GM10266 (cell line): ENCODE data around the gene CHN2.

Experiments
- DNase-seq: peaks from one replicate; pipeline ENCODE4 v3.0.0; 2012; ENCODE audit errors: extremely low spot score
- TF ChIP-seq, protein P1 (sequence below): IDR thresholded peaks from 2 replicates; pipeline ENCODE4 v1.5.1; 2012; ENCODE audit warnings: mild to moderate bottlenecking, low read depth; ENCODE audit not compliant: control insufficient read depth, insufficient read depth; ENCODE audit errors: missing control alignments

CHN2 gene

DNA sequence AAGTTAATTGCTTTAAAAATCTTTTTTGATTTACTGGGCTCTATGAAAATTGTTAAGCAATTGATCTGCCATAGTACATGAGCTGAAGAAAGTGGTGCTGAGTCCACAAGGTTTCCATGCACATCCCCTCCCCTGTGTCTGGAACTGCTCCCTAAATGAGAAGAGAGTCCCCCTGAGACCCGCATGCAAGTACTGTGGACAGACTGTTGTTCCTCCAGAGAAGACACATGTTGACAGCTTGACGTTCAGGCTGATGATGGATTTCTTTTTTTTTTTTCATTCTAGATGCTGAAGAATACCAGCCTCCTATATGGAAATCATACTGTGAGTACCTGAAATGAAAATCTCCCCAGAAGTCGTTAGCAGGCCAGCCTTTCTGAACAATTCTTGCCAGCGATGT, 159.8 kb downstream of the CHN2 start:
- TF ChIP-seq, protein P1, sequence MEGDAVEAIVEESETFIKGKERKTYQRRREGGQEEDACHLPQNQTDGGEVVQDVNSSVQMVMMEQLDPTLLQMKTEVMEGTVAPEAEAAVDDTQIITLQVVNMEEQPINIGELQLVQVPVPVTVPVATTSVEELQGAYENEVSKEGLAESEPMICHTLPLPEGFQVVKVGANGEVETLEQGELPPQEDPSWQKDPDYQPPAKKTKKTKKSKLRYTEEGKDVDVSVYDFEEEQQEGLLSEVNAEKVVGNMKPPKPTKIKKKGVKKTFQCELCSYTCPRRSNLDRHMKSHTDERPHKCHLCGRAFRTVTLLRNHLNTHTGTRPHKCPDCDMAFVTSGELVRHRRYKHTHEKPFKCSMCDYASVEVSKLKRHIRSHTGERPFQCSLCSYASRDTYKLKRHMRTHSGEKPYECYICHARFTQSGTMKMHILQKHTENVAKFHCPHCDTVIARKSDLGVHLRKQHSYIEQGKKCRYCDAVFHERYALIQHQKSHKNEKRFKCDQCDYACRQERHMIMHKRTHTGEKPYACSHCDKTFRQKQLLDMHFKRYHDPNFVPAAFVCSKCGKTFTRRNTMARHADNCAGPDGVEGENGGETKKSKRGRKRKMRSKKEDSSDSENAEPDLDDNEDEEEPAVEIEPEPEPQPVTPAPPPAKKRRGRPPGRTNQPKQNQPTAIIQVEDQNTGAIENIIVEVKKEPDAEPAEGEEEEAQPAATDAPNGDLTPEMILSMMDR: no peak

DNA sequence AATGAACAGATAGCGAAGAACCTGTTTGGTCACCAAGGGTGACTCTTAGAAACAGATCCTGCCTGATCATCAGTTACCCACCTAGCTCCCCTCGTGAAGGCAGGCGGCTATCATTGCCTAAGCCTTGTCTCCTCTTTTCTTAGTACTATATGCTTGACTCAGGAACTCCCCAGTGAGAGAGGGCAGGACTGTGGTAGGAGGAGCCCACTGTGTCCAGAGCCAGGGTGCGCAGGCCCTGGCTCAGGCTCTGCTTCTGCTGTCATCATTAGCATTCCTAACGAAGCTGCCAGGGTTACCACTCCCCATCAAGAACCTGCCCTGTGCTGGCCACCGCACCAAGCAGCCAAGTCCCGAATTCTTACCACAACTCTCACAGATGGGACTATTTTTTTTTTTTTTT, 160.8 kb downstream of the CHN2 start:
- TF ChIP-seq, protein P1: no peak

More for the DNA sequence above, 159.8 kb downstream of the CHN2 start:
- no peak for DNase-seq

DNA sequence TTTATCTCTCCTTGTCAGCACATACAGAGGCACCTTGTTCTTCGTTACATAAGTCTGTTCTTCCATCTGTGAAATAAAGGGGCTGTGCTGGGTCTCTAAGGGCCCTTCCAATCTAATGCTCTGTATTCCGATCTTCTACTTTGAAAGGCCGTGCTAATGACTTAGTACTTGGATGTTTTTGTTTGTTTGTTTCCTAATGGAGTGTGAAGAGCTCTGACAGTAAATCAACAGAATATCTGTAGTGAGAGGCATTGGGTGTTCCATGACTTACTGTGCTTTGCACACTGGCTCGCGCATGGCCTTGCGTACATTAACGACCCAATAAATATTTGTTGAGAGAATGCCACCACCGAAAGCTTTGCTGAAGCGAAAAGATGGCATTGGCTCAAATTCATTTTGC, 162.1 kb downstream of the CHN2 start:
- TF ChIP-seq, protein P1: no peak
- no peak for DNase-seq

More for the DNA sequence above, 160.8 kb downstream of the CHN2 start:
- no peak for DNase-seq

DNA sequence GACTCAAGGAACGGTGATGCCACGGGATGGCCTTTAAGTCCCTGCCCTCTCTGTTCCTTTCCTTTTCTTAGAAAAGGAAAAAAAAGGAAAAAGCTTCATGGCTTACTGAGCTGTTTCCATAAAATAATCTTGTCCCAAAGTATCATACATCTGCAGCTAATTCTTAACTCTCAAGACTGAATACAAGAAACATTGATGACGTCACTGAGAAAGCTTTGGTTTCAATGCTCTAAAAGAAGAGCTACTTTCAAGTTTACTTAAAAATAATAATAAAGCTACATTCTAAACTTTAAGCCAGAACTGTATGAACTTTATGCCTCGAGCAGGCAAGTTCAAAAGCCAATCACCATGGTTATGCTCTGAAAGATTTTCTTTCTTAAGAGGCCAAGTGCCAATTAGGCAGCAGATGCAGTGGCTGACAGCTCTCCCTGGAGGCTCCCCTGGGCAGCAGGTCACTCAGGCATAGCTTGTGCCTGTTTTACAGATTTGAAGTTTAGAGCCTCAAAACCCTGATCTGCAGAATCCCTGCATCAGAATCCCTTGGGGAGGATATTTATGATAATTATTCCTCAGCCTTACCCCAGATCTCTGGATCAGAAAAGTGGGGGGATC, 165.0 kb downstream of the CHN2 start:
- no peak for DNase-seq
- TF ChIP-seq, protein P1: no peak

DNA sequence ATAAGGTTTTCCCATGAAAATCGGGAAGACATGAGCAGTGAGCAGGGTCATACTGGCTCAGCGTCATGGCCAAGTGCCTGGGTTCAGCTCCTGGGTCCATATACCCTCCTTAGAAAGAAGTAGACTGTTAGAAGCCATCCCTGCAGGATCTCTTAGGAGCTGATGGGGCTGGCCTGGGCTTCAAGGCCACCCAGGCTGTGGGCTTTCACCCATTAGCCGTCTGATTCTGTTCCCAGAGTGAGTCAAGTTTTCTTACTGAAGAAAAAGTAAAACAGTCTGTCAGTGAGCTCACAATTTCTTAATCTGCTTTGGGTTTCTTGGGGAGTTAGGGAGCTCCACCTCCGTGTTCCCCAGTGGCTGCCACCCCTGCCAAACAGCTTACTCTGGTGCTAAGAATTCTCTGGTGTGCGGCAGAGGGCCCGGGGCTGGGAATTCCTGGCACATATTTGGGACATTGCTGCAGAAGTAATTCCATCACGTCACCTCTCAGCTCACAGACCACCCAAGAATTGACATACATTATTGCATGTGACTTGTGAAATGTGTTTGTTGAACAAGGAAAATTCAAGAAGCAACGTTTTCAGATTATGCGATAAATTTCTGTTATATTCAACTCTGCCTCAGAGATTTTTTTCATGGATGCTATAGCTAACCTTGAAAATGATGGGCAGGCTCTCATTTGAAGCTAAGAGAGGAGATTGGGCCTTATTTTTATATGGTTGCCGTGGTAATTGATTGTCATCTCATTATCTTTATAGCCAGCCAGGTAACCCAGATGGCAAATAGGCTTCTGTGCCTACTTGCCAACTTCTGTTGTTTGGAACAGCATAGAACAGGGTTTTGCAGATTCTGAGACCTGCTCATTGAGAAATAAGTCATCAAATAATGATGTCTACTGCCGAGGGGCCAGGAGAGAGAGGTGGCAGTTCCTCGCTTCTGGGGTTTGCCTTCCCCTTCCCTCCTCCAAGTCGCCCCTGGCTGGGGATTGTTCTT, 166.4 kb downstream of the CHN2 start:
- TF ChIP-seq, protein P1: no peak
- no peak for DNase-seq

DNA sequence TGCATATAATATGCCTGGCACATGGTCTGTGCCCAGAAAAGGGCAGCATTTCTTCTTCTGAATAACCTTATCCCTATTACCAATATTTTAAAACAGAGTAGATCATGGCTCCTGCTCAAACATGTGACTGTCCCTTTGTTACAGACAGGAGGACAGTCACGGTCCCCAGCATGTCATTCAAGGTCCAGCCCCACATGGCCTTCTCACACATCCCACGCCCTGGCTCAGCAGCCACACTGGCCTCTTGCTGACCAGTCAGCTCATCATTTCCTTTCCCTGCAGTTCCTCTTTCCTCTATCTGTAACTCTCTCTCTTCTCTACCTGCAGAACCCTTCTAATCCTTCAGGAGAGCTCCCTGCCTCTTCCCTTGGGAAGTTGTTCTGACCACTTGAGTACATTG, 167.8 kb downstream of the CHN2 start:
- TF ChIP-seq, protein P1: no peak
- no peak for DNase-seq
